Measurements from ENCODE around the gene ZNF487. TPM values are rescaled to one million over a fixed set of nuclear protein-coding genes. Genes with fewer than 3 reads are reported as not detected.

ZNF487 gene
- total and polyA plus RNA-seq, 10 of the 15 experiments (the other 5 are each of a cell fraction or from before 2014, with no cell fraction given) = 0.74 to 2.1 (median 1.1) TPM

GRCh38 chr10:43408710-43409384 is 28.1 kb upstream of the ZNF487 start, which contains the start of gene HNRNPF (continued):
- peak; percentile 97 for TF ChIP-seq ZNF687 (IDR thresholded peaks at IDR 0.05)
- no peak for TF ChIP-seq ZBTB11 (CRISPR knock-in tag; IDR thresholded peaks at IDR 0.05)
- peak; percentile 74 for TF ChIP-seq RELB (IDR thresholded peaks at IDR 0.05; ENCODE audit: low read depth)
- peak; percentile 53; the same call in 1 of the 2 replicates for TF ChIP-seq LARP7 (IDR thresholded peaks at IDR 0.05)
- TF ChIP-seq SRF (IDR thresholded peaks at IDR 0.05; ENCODE audit: low read depth in 2 of 2, low read length in 2 of 2) = 0 out of 4 replicates have a peak, but pooled peaks of 1 of the 2 experiments have one; percentile 23
- peak; percentile 95 for TF ChIP-seq POLR2A (IDR thresholded peaks at IDR 0.05; ENCODE audit: low read depth, low read length)
- peak; percentile 52 for TF ChIP-seq GATAD2B (conservative IDR thresholded peaks at IDR 0.05; ENCODE audit: low read depth)
- TF ChIP-seq PBX3 (IDR thresholded peaks at IDR 0.05; ENCODE audit: insufficient replicate concordance, low read depth, low read length) = no peak
- no peak for TF ChIP-seq RUNX3 (IDR thresholded peaks at IDR 0.05; ENCODE audit: low read length)
- no peak for TF ChIP-seq DPF2 (IDR thresholded peaks at IDR 0.05)
- peak; percentile 53; the same call in 1 of the 2 replicates for TF ChIP-seq MYB (IDR thresholded peaks at IDR 0.05; ENCODE audit: borderline replicate concordance, low read depth, low read length)
- 0 out of 2 replicates have a peak, but pooled peaks have one; percentile 56 for TF ChIP-seq ZBTB4 (CRISPR knock-in tag; IDR thresholded peaks at IDR 0.05)
- TF ChIP-seq MYC (IDR thresholded peaks at IDR 0.05; ENCODE audit: insufficient read depth, insufficient read length, insufficient replicate concordance, low read length, severe bottlenecking) = peak; percentile 90
- TF ChIP-seq RB1 (IDR thresholded peaks at IDR 0.05; ENCODE audit: borderline replicate concordance) = 0 out of 2 replicates have a peak, but pooled peaks have one; percentile 81
- TF ChIP-seq POLR2AphosphoS2 (IDR thresholded peaks at IDR 0.05; ENCODE audit: low read depth, low read length) = peak; percentile 60; the same call in 1 of the 2 replicates

Data from GM12878 (cell line).